Superior temporal gyrus (tissue), 1 donor: ENCODE data around the gene ACRV1.
"Not testable (repeated sequence)": the region's sequence is repeated elsewhere in the genome, so short reads cannot be mapped to it uniquely, and the experiment has no call there.

Experiments
- DNase-seq: peaks from one replicate; pipeline ENCODE4 v3.0.0-alpha.2; 2016; ENCODE audit errors: extremely low spot score

ACRV1 gene

DNA sequence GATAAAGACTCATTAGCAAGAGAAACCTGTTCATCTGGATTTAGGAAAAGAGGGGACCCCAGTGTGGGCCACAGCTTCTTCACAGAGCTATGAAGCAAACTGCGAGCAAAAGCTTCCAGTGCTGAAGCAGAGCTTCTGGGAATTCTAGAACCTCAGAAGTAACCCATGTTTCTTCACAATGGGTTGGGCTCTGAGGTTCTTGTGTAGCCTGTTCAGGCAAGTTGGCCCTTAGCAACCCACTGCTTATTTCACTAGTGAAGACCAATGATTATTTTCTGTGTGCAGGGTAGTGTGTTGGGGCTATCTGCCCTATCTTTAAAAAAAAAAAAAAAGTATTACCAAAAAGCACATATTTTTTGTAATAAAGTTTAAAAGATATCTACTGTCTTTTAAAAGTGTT, at the start of gene ACRV1:
TSS of gene ACRV1 (minus strand) at position 101 of the 400 bp plus-strand sequence. CDS start at position 34, 67 bp downstream.
- DNase-seq = no peak

DNA sequence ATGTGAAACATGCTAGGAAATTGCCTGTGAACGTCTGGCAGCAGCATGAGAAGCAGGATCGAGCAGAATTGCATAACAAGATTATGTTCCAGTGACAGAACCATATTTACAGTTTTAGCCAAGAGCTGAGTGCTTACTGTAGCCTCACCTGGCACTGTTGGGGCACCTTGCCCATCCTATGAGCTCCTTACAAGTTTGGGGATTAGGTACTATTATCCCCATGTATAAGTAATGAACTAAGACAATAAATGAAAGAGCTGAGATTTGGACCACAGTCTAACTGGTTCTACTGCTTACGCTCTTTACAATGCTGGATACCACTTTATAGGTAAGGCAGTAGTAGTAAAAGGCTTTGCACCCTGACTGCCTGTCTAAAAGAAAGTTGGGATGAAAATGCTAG, 48.3 kb upstream of the ACRV1 start:
- no peak for DNase-seq

GRCh38 chr11:125724125-125724524, 43.5 kb upstream of the ACRV1 start:
- DNase-seq = no peak

DNA sequence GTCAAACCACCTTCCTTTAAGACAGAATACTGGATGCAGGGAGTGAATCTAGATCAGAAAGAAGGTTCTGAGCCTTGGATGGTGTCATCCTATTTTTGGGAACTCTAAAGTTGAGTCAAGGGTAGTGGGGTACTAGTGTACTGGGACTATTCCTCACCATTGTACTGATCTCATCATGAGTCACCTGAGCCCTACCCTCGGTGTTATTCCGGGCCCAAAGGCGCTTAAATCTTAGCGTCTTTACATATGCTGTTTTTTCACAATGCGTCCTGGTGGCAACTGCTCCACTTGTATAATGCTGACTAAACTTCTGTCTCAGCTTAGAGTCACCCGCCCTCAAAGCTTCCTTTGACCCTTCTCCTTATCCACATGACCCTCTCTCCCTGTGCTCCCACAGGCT, 40.1 kb upstream of the ACRV1 start:
- no peak for DNase-seq

GRCh38 chr11:125704686-125705085, 24.0 kb upstream of the ACRV1 start:
- DNase-seq = not testable (repeated sequence)

GRCh38 chr11:125701858-125702621, 21.4 kb upstream of the ACRV1 start:
- DNase-seq = no peak

DNA sequence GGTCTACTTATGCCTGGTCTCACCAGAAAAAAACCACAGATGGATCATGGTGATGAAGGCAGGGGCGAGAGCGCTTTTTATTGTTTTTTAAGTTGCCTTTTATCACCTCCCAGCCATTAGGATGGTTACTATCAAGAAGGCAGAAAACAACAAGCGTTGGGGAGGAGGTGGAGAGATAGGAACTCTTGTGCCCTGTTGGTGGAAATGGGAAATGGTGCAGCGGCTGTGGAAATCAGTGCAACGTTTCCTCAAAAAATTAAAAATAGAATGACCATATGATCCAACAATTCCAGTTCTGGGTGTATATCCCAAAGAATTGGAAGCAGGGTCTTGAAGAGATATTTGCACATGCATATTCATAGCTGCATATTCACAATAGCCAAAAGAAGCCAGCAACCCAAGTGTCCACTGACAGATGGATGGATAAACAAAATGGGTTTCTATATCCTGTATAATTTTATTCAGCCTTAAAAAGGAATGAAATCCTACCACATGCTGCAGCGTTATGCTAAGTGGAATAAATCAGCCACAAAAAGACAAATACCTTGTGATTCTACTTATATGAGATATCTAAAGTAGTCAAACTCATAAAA, 20.5 kb upstream of the ACRV1 start:
- DNase-seq = no peak

DNA sequence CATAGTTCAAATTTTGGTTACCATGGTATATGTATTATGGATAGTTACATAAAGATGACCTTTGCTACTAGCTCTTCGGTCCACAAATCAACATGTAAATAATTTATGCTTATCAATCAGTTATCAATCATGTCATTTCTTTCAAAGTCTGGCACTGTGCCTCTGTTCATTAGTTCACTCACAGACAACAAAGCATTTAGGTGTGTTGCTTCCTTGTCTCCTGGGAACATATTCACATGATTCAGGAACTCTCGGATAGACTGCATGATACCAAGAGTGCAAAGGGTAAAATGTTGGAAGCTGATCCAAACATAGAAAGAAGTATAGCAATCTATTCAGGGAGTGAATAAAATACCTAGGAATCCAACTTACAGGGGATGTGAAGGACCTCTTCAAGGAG, 14.3 kb upstream of the ACRV1 start:
- no peak for DNase-seq

DNA sequence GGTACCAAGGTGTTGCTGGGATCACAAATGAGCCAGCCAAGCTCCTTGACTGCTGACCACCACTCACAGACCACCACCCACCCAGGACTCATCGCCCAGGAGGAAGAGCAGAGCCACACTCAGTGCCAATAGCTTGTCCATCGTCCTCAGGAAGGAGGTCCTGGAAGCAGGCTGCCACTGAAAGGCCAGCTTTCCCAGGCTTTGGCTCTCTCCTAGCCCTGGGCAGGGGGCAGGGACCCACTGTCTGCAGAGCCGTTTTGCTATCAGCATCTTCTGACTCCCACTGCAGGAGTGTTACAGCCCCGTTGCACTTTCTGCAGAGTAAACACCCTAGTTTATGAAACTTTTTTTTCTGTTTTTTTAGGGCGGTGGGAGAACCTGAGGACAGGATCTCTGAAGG, 12.2 kb upstream of the ACRV1 start:
- no peak for DNase-seq

- DNase-seq = no peak
These were observed 9.4 kb upstream of the ACRV1 start for GRCh38 chr11:125690006-125690405.

GRCh38 chr11:125689274-125689859, 8.7 kb upstream of the ACRV1 start:
- no peak for DNase-seq

GRCh38 chr11:125688632-125689031, 8.0 kb upstream of the ACRV1 start:
- DNase-seq = no peak

DNA sequence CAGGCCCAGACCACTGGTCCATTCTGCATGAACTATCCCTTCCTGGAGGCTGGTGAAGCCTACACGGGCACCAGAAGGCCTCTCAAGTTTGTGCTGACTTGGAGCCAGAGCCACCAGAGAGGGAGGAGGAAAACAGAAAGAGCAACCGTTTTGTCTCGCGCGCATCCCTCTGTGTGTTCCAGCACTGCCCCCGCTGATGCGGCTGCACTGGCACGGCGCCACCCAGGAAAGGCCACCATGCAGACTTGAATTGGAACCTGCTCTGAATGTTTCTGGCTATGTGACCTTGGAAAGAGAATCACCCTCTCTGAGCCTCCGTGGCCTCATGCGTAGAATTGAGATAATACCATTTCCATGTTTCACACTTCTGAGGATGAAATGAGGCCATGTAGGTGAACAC, 7.4 kb upstream of the ACRV1 start:
- DNase-seq = no peak

DNA sequence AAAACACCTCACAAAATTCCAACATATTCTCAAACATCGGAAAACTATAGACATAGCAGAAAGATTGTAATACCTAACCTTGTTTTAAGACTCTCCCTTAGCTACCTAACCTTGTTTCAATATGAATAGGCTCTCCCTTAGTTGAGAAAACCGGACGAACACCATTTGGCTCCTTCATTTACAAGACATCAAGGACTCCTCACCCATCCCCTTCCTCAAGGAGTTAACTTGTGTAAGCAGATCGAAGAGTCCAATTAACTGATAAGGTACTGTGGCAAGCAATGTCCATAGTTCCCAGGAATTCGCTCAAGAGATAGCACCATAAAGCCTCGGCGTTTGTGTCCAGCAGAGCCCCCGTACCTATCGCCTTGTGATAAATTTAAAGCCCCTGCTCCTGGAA, 4.6 kb upstream of the ACRV1 start:
- DNase-seq = no peak

DNA sequence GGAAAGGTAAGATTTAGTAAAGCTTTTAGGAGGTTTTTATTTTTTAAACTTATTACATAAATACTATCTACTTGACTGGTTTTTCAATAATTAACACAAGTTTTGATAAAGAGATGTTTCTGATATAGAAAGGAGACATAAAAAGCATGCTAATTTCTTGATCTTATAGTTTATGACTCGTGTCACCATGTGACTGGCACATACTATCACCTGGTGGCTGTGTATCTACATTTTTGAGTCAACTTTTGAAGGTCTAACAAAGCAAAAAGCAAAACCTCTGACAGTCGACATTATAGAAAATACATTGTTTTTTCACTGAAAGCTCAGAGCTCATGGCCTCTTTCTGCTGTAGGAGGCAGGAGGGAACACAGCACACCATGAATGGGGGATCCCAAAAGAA, 810 bp downstream of the ACRV1 start:
- no peak for DNase-seq

- DNase-seq = no peak
These were observed 1.2 kb downstream of the ACRV1 start for GRCh38 chr11:125679397-125679796.

DNA sequence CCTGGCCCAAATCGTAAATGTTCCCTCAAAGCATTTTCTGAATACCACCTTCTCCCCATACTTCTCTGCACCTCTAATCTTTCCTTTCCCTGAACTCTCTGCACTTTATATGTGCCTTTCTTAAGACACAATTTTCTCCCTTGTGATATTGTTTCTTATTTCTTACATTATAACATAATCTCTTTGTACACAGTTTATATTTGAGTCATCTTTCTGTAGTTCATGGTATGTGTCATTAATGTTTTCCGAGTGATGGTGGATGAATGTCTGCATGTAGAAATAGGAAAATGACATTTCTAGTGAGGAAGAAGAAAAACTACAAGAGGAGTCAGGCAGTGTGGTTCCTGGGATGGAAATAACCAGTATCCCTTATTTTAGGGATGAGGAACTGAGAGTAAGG, 5.5 kb downstream of the ACRV1 start:
- no peak for DNase-seq

DNA sequence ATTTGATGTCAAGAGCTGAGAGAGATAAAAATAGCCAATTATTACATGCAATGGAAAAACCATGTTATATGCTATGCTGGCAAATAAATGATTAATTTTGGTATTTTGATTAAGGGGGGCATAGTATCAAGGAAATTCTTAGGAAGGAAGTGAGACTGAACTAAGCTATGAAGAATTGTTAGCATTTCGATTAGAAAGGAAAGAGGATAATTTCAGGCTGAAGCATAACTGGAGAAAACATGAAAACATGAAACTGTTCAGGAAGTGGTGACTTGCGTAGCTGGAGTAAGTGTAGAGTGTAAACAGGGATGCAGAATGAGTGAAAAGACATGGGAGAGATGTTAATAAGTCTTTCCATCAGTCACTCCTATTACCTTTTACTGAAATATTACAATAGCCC, 6.4 kb downstream of the ACRV1 start:
- DNase-seq = no peak

DNA sequence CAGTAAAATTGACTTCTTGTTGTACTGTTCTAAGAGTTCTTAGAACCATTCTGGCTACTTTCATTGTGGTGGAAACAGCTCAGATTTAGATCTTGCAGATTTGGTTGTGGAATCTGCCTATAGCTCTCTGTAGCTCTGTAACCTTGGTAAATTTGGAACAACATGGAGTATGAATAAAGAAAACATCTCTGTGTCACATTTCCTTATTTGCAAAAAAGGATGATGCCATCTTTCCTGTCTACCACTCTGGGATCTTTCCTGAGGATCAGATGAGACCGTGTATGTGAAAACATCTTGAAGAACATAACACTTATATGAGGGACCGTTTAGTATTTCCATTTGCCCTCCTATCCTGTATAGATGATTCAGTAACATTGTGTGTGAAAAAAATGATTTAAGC, 9.1 kb downstream of the ACRV1 start:
- no peak for DNase-seq

GRCh38 chr11:125670172-125670571, 10.5 kb downstream of the ACRV1 start:
- DNase-seq = no peak

DNA sequence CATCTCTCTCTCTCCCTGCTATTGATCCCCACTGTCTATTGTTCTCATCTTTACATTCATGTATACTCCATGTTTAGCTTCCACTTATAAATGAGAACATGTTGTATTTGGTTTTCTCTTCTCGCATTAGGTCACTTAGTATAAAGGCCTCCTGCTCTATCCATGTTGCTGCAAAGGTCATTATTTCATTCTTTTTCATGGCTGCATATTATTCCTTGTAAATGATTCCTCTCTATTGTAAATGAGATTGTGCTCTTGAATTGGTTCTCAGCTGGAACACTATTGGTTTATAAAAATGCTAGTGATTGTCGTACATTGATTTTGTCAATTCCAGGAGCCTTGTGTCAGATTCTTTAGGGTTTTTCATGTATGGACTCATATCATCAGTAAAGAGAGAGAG, 13.5 kb downstream of the ACRV1 start:
- DNase-seq = no peak

GRCh38 chr11:125663910-125664309, 16.7 kb downstream of the ACRV1 start:
- no peak for DNase-seq

GRCh38 chr11:125662689-125663088, 18.0 kb downstream of the ACRV1 start:
- DNase-seq = no peak
